GM23338 (cell line): ENCODE results near the gene IMMP2L. TPM values are rescaled to one million over a fixed set of nuclear protein-coding genes. Genes with fewer than 3 reads are reported as not detected.

ENCODE experiments used
- ATAC-seq: fragments of 200-7000 bp; cut with Tn5 transposase; 3 replicates; pipeline ENCODE4 v1.9.1; 2020
- DNase-seq: peaks from one replicate; pipeline ENCODE4 v3.0.0-alpha.2; 2015; ENCODE audit warnings: low spot score
- H2AFZ ChIP-seq: fragments of 200-600 bp; sonication (generic); 2 replicates; pipeline ENCODE4 v1.8.0; 2016; ENCODE audit warnings: antibody characterized with exemption, mild to moderate bottlenecking, moderate library complexity
- H3F3A ChIP-seq: fragments of 200-600 bp; sonication (generic); replicated peaks from 2 replicates; pipeline ENCODE4 v1.8.0; 2017; ENCODE audit warnings: antibody characterized with exemption, mixed run types, low read depth
- H3K27ac ChIP-seq: fragments of 200-600 bp; sonication (generic); 2 replicates; pipeline ENCODE4 v1.6.1; 2016; ENCODE audit warnings: low read depth
- H3K27me3 ChIP-seq: fragments of 200-600 bp; sonication (generic); 2 replicates; pipeline ENCODE4 v1.8.0; 2016; ENCODE audit warnings: mild to moderate bottlenecking, mixed run types, moderate library complexity; ENCODE audit not compliant: insufficient read depth
- H3K36me3 ChIP-seq: fragments of 200-600 bp; sonication (generic); 2 replicates; pipeline ENCODE4 v1.8.0; 2016; ENCODE audit warnings: mild to moderate bottlenecking; ENCODE audit not compliant: insufficient read depth
- H3K4me1 ChIP-seq: fragments of 200-600 bp; sonication (generic); 2 replicates; pipeline ENCODE4 v1.8.0; 2016; ENCODE audit warnings: mild to moderate bottlenecking, moderate library complexity; ENCODE audit not compliant: insufficient read depth
- H3K4me2 ChIP-seq: fragments of 200-600 bp; sonication (generic); 2 replicates; pipeline ENCODE4 v1.7.1; 2017; ENCODE audit warnings: mixed run types
- H3K4me3 ChIP-seq: fragments of 200-600 bp; sonication (generic); 2 replicates; pipeline ENCODE4 v1.6.1; 2016; ENCODE audit warnings: mixed run types
- H3K79me2 ChIP-seq: fragments of 200-600 bp; sonication (generic); replicated peaks from 2 replicates; pipeline ENCODE4 v1.8.0; 2017; ENCODE audit warnings: mild to moderate bottlenecking; ENCODE audit not compliant: insufficient read depth
- H3K9me2 ChIP-seq: fragments of 200-600 bp; sonication (generic); 2 replicates; pipeline ENCODE4 v1.8.0; 2017; ENCODE audit not compliant: insufficient read depth
- H4K20me1 ChIP-seq: fragments of 200-600 bp; sonication (generic); replicated peaks from 2 replicates; pipeline ENCODE4 v1.8.0; 2017; ENCODE audit warnings: mild to moderate bottlenecking; ENCODE audit not compliant: insufficient read depth
- H3K27ac Mint-ChIP-seq: 2 replicates; pipeline ENCODE4 v1.8.0; 2020; ENCODE audit warnings: inconsistent platforms, mild to moderate bottlenecking, moderate library complexity, mixed read lengths
- H3K27me3 Mint-ChIP-seq: 3 replicates; pipeline ENCODE4 v1.8.0; 2022; ENCODE audit warnings: low read depth, mild to moderate bottlenecking, moderate library complexity, mixed read lengths, inconsistent platforms; ENCODE audit not compliant: insufficient read depth, poor library complexity
- H3K36me3 Mint-ChIP-seq: 3 replicates; pipeline ENCODE4 v1.8.0; 2021; ENCODE audit warnings: low read depth, mild to moderate bottlenecking, inconsistent platforms, moderate library complexity, mixed read lengths
- H3K4me1 Mint-ChIP-seq: 3 replicates; pipeline ENCODE4 v1.8.0; 2020; ENCODE audit warnings: mild to moderate bottlenecking, inconsistent platforms, mixed read lengths
- H3K4me3 Mint-ChIP-seq: 3 replicates; pipeline ENCODE4 v1.8.0; 2021; ENCODE audit warnings: moderate library complexity, mild to moderate bottlenecking, inconsistent platforms, mixed read lengths
- H3K9me3 Mint-ChIP-seq: 3 replicates; pipeline ENCODE4 v1.8.0; 2020; ENCODE audit warnings: moderate library complexity, mild to moderate bottlenecking, inconsistent platforms, mixed read lengths
- CREB1 ChIP-seq: fragments of 250-450 bp; sonication (Bioruptor Pico); IDR thresholded peaks from 2 replicates; pipeline ENCODE4 v1.5.0; 2020; ENCODE audit warnings: low read depth, mild to moderate bottlenecking, moderate library complexity
- CTCF ChIP-seq, 2 experiments: fragments of 200-600 bp in 1 of 2; sonication (generic) in 1 of 2; conservative IDR thresholded peaks; 2 replicates each; pipeline versions ENCODE4 v1.5.1 to v1.6.1; 2016 to 2017; ENCODE audit warnings: antibody characterized with exemption in 2 of 2, low read depth in 2 of 2, mild to moderate bottlenecking in 2 of 2, moderate library complexity in 1 of 2
- EZH2phosphoT487 ChIP-seq: fragments of 200-600 bp; sonication (generic); IDR thresholded peaks from one replicate; pipeline ENCODE4 v1.8.1; 2018; ENCODE audit warnings: antibody characterized with exemption; ENCODE audit not compliant: unreplicated experiment
- JUNB ChIP-seq: IDR thresholded peaks from one replicate; pipeline ENCODE4 v1.6.1; 2016; ENCODE audit warnings: antibody characterized with exemption; ENCODE audit not compliant: unreplicated experiment
- NANOG ChIP-seq: IDR thresholded peaks from 2 replicates; pipeline ENCODE4 v1.6.1; 2016; ENCODE audit warnings: antibody characterized with exemption, borderline replicate concordance
- STAT1 ChIP-seq: IDR thresholded peaks from one replicate; pipeline ENCODE4 v1.6.1; 2016; ENCODE audit warnings: antibody characterized with exemption; ENCODE audit not compliant: unreplicated experiment
- ZNF114 ChIP-seq: fragments of 250-450 bp; sonication (Bioruptor Pico); IDR thresholded peaks from 2 replicates; pipeline ENCODE4 v1.5.0; 2020; ENCODE audit warnings: mild to moderate bottlenecking, moderate library complexity
- polyA plus RNA-seq: library from polyadenylated mRNA; unstranded; fragments of >200 nt; fragmentation: Nextera tagmentation; extraction: Ambion mirVana; gene quantifications from 2 replicates; pipeline ENCODE4 v1.2.1, GENCODE V29; 2016
- total RNA-seq: library from RNA; depleted of rRNA; stranded (reverse); fragments of >200 nt; shearing (Covaris generic); gene quantifications from 2 replicates; pipeline ENCODE4 v1.2.3, GENCODE V29; 2014
- TF ChIP-seq, protein P1 (sequence below): IDR thresholded peaks from one replicate; pipeline ENCODE4 v1.6.1; 2018; ENCODE audit warnings: antibody characterized with exemption; ENCODE audit not compliant: unreplicated experiment

IMMP2L gene
- total and polyA plus RNA-seq, 2 experiments from 2014 or later, result 7.3 to 14.0 TPM

DNA sequence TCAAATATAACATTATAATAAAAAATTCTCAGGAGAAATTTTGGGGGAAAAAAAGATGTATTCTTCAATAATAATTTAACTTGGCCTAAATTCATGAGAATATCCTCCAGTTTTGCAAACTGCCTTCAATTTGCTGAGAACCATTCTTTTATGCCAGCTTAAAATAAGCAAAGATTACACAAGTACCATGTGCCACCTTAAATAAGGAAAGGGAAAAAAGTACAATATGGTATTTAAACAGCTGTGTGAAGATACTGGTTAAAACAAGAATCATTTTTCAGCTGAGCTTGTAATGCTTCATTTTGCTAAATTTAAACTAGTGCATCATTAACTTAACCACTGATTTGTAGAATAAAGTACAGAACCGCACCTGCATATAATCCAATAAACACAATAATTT, 253.6 kb downstream of the IMMP2L start (continued):
- TF ChIP-seq, protein P1, sequence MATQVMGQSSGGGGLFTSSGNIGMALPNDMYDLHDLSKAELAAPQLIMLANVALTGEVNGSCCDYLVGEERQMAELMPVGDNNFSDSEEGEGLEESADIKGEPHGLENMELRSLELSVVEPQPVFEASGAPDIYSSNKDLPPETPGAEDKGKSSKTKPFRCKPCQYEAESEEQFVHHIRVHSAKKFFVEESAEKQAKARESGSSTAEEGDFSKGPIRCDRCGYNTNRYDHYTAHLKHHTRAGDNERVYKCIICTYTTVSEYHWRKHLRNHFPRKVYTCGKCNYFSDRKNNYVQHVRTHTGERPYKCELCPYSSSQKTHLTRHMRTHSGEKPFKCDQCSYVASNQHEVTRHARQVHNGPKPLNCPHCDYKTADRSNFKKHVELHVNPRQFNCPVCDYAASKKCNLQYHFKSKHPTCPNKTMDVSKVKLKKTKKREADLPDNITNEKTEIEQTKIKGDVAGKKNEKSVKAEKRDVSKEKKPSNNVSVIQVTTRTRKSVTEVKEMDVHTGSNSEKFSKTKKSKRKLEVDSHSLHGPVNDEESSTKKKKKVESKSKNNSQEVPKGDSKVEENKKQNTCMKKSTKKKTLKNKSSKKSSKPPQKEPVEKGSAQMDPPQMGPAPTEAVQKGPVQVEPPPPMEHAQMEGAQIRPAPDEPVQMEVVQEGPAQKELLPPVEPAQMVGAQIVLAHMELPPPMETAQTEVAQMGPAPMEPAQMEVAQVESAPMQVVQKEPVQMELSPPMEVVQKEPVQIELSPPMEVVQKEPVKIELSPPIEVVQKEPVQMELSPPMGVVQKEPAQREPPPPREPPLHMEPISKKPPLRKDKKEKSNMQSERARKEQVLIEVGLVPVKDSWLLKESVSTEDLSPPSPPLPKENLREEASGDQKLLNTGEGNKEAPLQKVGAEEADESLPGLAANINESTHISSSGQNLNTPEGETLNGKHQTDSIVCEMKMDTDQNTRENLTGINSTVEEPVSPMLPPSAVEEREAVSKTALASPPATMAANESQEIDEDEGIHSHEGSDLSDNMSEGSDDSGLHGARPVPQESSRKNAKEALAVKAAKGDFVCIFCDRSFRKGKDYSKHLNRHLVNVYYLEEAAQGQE, result no peak
- TF ChIP-seq ZNF114 (CRISPR knock-in tag), result no peak

DNA sequence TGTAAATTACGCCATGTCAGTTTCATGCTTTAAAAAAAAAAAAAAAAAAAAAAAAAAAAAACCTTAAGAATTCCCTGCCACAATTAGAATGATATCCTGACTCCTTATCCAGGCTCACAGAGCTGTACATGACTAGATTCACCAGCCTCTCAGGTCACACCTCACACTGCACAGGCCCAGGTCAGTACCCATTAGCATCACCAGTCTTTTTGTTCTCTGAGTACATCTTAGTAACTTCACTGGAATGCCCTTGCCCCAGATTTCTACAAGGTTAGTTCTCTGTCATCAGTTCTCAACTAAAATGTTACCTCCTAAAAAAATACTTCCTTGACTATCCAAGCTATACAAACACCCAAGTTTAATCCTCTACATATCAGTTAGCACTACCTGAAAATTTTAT, 260.4 kb downstream of the IMMP2L start:
- Mint-ChIP-seq H3K27ac (peak overlapping the region; percentile 79; the same call in 1 of the 2 replicates), H3K9me3 (no peaks in the 10 kb centered on the region), H3K4me1 (peaks cover 2% of the 10 kb centered on the region; the same call in 1 of the 3 replicates), H3K27me3 (no peaks in the 10 kb centered on the region), H3K4me3 (no peak overlapping the region), H3K36me3 (no peaks in the 10 kb centered on the region)
- no peak for ATAC-seq
- no peaks in the 10 kb centered on the region for H3K36me3 ChIP-seq
- H3K79me2 ChIP-seq, result no peaks in the 10 kb centered on the region
- TF ChIP-seq NANOG (no peak), EZH2phosphoT487 (no peak), CREB1 (CRISPR knock-in tag) (no peak)
- TF ChIP-seq, protein P1, result no peak
- no peak overlapping the region for H2AFZ ChIP-seq
- no peaks in the 10 kb centered on the region for H3F3A ChIP-seq
- H3K4me2 ChIP-seq, result no peak overlapping the region
- H4K20me1 ChIP-seq, result no peaks in the 10 kb centered on the region
- DNase-seq, result no peak
- no peak overlapping the region for H3K27ac ChIP-seq
- no peaks in the 10 kb centered on the region for H3K9me2 ChIP-seq
- H3K4me1 ChIP-seq, result no peaks in the 10 kb centered on the region
- H3K4me3 ChIP-seq, result no peak overlapping the region
- no peaks in the 10 kb centered on the region for H3K27me3 ChIP-seq

GRCh38 chr7:111294494-111294893, 267.8 kb downstream of the IMMP2L start:
- H3K36me3 Mint-ChIP-seq, result no peaks in the 10 kb centered on the region; the same call in 2 of the 3 replicates
- no peaks in the 10 kb centered on the region for H3K79me2 ChIP-seq
- no peaks in the 10 kb centered on the region for H3F3A ChIP-seq
- no peak overlapping the region for H2AFZ ChIP-seq
- no peak for TF ChIP-seq CTCF (conservative IDR thresholded peaks at IDR 0.05; ENCODE audit: low read depth in 2 of 2)
- no peak for TF ChIP-seq STAT1
- no peak for TF ChIP-seq JUNB
- TF ChIP-seq, protein P1, result no peak
- TF ChIP-seq ZNF114 (CRISPR knock-in tag), result no peak
- no peak overlapping the region for H3K27ac ChIP-seq
- no peak overlapping the region for H3K27ac Mint-ChIP-seq
- H3K4me1 Mint-ChIP-seq, result no peaks in the 10 kb centered on the region
- no peaks in the 10 kb centered on the region for H3K27me3 ChIP-seq
- DNase-seq (no peak), ATAC-seq (no peak)
- H3K9me2 ChIP-seq, result no peaks in the 10 kb centered on the region
- no peak overlapping the region for H3K4me3 Mint-ChIP-seq
- no peaks in the 10 kb centered on the region for H3K27me3 Mint-ChIP-seq
- no peaks in the 10 kb centered on the region for H3K36me3 ChIP-seq
- H3K4me1 ChIP-seq, result no peaks in the 10 kb centered on the region
- no peak overlapping the region for H3K4me2 ChIP-seq
- H4K20me1 ChIP-seq, result no peaks in the 10 kb centered on the region
- no peaks in the 10 kb centered on the region for H3K9me3 Mint-ChIP-seq
- no peak overlapping the region for H3K4me3 ChIP-seq
